ENCODE data around the gene EPB41L3.

EPB41L3 gene

DNA sequence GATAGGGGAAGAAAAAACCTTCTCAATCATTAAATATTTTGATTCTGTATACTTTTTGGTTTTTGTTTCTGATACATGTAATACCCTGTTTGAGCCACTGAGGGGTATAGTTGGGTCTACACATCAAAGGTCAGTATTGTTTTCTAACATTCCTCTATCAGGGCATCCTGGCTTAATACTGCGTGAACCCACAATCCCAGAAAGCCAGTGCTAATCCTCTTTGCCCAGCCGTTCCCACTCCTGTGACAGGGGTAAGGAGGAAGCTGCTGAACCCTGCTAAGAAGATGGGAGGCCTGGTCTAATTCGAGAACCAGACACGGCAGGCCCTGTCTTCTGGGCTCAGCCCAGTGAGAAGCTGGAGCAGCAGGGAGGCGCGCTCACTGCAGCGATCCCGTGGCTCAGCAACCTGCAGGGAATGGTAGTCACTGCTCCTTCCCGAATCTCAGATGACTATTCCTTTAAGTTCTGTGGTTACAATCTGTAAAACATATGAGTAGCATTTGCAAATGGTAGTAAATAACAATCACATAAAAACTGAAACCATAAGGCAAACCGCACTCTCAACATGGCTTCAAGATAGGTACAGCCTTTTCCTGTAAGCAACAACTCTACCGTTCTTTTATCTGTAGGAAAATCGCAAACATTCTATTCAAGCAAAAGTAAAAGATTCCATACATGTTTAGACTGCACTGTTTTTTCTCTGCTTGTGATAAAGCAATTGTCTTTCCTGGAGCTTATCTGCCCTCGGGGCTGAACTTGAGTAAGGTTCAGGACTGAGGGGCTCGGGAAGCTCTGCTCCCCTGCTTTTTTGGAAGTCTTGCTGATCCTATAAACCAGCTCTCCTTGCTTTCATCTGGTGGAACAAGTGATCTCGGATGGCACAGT is 87.0 kb downstream of the EPB41L3 start:
- FAIRE-seq (no peak), DNase-seq (ENCODE audit: low spot score) (peak; percentile 13)

DNA sequence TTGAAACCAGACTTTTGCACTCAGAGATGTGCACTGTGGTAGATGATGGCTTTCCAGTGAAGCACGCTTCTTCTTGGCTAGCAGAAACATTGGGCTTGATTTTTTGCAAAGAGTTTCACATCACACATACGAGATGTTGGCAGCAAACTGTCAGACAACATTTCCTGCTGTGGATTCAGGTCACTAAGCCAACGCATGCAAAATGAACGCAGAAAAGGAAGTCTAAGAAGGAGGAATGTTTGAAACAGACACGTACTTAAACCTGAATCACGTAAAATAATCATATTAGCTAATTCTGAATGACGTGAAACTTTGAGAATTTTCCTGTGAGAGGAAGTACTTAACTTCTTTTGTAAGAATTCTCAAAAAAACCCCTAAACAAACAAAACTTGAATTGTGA is 88.1 kb downstream of the EPB41L3 start:
- DNase-seq (ENCODE audit: low spot score) = no peak
- FAIRE-seq = no peak

DNA sequence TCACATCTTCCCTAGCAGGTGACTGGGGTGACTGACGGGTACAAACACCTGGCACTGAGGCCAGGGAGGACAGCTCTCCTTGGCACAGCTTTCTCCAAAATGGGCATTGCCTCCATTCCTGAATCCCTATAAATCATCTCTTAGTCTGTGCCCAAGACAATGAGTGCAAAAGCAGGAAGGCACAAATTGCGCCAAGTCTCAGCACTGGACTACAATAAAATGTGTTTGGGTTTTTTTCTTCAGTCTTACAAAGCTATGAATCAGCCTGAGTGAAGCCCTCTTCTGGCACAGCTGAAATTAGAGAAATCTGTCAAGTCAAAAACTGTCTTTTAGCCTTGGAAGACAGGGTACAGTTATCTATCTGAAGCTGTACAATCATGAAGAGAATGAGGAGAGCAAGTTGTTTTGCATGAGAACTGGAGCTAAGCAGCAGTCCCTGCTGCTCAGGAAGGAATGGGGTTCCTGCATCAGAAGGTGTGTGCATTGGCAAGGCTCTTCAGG is 90.8 kb downstream of the EPB41L3 start:
- FAIRE-seq (no peak), DNase-seq (ENCODE audit: low spot score) (no peak)

DNA sequence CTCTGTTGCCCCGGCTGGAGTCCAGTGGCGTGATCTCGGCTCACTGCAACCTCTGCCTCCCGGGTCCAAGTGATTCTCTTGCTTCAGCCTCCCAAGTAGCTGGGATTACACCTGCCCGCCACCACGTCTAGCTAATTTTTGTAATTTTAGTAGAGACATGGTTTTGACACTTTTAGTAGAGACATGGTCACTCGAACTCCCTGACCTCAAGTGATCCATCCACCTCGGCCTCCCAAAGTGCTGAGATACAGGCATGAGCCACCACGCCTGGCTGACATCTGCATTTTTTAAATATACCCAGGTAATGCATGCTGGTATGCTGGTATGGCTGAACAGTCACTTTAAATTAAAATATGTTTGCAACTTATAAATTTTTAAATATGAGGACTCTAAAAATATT is 91.9 kb downstream of the EPB41L3 start:
- DNase-seq (ENCODE audit: low spot score) = no peak
- FAIRE-seq = no peak

DNA sequence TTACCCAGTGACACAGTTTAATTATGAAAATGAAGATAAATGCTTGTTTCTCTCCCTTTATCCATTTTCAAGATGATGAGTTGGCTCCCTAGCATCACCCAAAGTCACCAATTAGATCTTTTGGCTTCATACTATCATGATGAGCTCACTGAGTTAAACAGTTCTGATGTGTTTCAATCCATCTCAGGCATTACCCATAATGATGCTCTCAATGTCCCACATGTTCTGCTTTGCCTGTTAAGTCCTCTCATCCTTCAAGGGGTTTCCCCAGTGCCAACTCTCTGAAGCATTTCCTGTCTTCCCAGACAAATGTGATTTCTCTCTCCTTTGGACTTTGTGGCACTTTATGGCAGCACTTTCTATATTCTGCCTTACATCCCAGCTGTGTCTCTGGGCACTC is 92.6 kb downstream of the EPB41L3 start:
- DNase-seq (ENCODE audit: low spot score) = peak; percentile 7
- no peak for FAIRE-seq

DNA sequence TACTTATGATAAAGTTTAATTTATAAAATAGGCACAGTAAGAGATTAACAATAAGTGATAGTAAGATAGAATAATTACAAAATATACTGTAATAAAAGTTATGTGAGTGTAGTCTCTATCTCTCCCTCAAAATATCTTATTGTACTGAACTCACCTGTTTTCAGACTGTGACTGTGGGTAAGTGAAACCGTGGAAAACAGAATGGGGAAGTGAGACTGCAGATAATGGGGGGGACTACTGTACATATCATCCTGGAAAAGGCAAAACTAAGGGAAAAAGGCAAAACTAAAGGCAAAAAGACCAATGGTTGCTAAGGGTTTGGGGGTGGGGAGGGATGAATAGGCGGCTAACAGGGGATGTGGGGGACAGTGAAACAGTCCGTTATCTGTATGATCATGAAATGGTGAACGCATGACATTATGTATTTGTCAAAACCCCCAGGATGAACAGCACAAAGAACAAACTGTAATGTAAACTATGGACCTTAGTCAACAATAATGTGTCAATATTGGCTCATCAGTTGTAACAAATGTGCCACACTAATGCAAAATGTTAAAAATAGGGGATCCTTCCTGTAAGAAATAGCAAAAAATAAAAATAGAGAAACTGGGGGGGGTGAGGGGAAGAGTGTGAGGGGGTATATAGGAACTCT is 93.8 kb downstream of the EPB41L3 start:
- FAIRE-seq (no peak), DNase-seq (ENCODE audit: low spot score) (no peak)

DNA sequence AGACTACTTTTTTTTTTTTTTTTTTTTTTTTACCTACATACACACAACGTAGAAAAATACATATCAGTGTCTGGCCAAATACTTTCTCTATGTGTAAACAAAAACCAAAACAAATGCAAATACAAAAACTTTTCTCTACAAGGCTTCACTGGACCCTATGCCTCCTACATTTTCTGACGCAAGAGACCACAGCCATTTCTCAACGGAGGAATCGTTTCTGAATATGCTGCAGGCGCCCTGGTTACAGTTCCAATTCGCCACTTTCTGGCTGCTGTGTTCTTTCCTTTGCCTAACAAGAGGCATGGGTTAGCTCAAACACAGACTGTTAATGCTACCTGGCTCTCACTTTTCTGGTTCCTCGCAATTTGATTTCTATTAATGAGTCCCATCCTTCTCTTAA is 96.4 kb downstream of the EPB41L3 start:
- FAIRE-seq = no peak
- DNase-seq (ENCODE audit: low spot score) = no peak

DNA sequence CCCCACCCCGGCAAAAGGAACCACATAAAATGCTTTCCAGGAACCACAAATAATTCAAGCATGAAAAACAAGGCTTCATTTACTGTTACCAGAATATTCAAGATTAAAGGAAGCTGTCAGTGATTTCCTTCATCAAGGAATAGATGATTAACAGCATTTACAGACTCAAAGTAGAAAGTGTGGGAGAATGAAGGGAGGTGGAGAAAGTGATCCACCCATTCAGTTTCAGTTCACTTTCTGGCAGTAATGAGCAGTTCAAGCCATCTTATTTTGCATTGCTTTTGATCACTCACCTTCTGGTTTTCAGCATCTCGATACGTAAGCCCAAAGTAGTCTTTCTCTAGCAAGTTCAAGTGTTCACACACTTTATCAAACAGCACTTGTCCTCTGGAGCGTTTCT is 99.0 kb downstream of the EPB41L3 start:
- FAIRE-seq (no peak), DNase-seq (ENCODE audit: low spot score) (no peak)

DNA sequence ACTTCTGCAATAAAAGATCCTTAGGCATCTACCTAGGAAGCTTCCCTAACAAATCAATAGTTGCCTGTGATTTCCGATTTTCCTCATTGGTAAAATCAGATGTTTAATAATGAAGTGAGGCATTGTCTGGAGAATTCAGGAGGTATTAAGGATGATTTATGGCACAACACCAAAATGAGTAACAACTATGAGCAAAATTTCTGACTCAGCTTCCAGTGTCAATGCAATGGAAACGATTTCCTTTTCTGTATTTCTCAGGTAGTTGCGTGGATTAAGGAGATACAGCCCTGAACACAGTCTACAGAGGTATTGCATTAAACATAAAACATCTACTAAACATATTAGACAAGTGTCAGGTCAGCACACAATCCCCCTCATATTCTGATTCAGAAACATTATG is 99.5 kb downstream of the EPB41L3 start:
- peak; percentile 6 for DNase-seq (ENCODE audit: low spot score)
- FAIRE-seq = no peak

DNA sequence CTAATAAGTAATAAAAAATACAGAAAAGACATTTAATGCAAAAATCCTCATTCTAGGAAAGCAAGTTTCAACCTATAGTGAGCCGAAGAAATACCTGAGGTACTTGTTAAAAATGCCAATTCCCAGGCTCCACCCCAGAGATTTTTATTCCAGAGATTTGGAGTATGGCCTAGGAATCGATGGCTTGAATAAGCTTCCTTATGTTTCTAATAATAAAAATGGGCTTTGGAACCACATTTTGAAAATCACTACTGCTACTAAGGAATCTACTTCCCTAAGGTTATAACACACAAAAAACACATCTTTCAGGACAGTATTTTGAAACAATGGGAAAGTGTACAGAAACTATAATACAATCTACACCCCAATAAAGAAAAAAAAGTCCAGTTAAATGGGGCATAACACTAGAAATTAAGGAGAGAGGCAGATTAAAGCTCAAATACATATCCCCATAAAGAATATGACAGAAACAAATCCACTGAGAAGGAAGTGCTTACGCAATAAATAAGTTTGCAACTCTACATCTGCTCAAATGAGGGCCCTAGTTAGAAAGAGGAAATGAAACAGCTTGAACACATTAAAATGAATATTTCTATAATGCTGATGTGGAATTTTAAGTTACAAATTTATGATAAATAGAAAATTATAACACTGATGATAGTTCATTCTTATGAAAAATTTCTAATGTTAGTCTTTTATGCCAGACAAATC is 103.7 kb downstream of the EPB41L3 start:
- DNase-seq (ENCODE audit: low spot score) (no peak), FAIRE-seq (no peak)

DNA sequence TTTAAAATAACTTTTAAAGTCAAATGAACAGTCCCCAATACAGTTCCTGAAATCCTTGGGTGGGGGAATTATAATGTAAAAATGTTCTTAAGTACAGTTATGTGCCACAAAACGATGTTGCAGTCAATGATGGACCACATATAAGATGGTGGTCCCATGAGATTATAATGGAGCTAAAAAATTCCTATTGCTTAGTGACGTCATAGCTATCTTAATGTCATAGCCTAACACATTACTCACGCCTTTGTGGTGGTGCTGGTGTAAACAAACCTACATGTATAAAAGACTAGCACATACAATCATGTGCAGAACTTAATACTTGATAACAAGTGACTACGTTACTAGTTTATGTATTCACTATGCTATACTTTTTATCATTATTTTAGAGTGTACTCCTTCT is 109.4 kb downstream of the EPB41L3 start:
- FAIRE-seq (no peak), DNase-seq (ENCODE audit: low spot score) (no peak)

DNA sequence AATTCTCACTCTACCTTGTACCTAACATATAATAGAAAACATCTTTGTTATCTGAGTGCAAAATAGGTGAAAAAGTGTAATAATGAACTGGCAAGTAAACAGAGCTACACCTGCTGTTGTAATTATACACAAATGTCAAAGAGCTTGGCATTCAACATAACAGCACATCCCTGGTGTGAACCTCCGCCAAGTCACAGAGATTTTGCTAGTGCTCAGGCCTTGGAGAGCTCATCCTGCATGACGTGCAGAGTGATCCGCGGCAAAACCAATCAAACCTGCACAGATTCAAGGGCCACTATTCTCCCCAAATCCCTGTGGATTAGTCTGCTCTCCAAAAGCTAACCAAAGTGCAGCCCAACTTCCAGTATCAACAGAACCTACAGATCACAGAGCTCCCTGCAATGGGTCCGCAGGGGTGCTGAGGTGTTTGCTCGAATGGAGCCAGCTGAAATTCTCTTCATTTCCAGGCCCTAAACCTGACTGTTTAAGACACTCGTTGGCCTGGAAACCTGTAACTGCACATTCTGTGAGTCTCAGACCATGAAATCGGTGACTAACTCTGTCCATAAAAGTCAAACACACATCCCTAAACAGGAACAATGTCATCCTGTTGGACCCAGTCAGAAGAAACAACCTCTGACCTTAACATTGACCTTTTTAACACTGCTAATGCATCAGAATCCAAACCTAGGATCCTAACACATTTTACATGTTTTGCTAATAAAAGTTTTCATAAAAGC is 111.8 kb downstream of the EPB41L3 start:
- DNase-seq (ENCODE audit: low spot score) = no peak
- no peak for FAIRE-seq

DNA sequence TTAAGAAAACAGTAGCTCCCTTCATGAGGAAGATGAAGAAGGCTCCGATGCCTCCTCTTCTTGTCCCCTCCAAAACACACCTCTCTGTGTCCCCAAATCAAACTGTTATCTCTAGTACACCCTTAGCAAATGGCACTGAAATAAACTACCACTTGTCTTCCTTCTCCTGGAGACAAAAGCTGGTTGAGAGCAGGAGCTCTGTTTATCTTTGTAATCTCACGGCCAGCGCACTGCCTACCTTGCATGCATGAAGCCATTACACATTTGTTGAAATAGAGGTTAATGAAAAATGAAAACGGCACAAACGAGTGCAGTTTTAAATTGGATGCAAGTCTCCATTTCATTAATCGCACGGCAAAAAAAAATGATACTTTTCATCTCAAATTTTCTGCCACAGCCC is 113.7 kb downstream of the EPB41L3 start:
- no peak for DNase-seq (ENCODE audit: low spot score)
- FAIRE-seq = no peak

DNA sequence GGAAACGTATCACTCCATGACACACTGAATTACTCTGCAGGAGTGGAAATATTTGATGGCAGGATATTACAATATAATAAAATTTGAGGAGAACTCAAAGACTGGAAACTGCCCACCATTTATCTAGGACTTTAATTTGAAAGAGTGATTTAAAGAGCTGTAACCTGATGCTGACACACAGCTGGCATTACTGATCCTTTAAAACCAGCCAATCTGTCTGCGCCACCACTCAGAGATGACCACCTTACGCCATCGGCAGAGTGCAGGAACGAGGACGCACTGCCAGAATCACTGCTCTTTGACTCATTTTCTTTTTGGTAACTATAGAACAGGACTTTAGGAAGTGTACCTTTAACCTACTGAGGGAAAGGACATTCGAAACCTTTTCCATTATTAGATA is 114.1 kb downstream of the EPB41L3 start:
- no peak for DNase-seq (ENCODE audit: low spot score)
- FAIRE-seq = no peak

DNA sequence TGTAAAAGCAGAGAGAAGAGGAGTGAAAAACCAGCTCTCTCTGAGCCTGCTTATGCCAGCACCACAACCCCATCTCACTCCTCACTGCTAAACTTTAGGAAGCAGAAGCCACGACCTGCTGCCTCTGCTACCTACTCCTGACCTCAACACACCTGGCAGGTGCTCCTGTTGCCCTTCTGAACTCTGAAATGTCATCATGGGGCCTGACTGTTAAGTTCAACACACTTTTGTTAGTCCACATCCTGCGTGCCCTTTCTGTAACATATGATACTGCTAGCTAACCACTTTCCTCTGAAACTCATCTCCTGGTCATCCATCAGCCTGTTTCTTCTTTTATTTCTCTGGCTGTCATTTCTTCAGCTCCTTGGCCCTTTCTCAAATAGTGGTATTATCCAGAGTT is 118.1 kb downstream of the EPB41L3 start:
- no peak for DNase-seq (ENCODE audit: low spot score)
- FAIRE-seq = no peak

DNA sequence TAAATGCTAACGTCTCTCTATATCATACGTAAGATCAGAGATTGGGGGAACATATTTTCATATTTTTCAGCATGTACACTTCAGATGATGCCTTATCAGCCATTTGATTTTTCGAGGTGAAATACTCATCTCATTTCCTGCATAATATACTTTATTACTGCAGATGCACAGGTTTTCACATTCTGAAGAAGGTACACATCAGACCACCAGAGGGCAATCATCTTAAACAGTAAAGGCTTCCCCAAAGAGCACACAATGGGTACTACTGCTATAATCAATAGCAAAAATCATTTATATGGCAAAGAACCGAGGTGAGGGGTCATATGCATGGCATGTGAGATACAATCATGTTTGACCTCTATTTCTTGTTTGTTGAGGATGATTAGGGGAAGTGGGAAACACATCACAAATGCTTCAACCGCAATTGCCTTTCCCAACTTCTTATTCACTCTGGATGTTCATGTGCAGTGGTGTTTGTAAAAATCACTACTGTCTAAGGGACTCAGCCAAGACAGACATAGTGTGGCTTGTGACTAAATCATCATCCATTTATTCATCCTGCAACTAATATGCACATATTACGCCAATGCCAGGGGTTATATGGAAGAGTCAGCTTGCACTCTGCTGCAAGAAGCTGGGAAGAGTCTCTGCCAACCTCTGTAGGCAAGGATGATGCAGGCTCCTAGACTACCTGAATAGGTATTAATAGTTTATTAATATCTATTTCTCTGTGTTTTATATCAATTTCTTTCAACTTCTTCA is 118.7 kb downstream of the EPB41L3 start:
- FAIRE-seq (no peak), DNase-seq (ENCODE audit: low spot score) (peak; percentile 16)

DNA sequence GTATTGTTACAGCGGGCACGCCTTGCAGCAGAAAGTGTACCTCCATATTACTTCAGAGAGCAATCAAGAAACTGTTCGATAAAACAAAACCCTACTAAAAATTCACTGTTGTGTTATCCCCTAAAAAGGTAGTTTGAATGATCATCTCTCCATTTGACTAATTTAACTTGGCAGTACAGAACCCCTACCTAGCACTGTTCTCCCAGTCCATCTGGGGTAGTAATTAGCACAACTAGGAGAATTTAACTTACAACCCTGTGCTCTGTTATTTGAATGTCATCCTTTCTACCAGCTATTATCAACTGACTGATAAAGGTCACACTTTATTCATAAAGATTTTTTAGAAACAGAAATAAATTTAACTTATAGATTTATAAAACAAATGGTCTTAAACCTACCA is 121.2 kb downstream of the EPB41L3 start:
- no peak for FAIRE-seq

DNA sequence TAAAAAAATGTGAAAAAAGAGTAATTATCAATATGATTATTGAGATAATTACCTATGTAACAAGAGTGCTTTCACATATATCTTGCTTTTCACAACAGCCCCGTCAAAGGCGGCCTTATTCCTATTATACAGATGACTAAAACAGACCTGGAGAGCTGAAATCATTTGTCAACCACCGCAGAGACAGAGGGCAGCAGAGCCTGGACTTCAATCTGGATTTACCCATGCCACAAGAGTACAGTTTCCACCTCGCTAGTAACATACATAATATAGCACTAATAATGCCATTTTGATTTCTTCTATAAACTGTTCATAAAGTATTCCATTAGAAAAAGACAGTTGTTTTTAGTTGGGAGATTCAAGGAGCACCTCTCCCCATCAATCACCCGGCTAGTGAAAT is 121.8 kb downstream of the EPB41L3 start:
- DNase-seq (ENCODE audit: low spot score) = no peak
- no peak for FAIRE-seq

More for the DNA sequence above, 121.2 kb downstream of the EPB41L3 start:
- DNase-seq (ENCODE audit: low spot score) = no peak

DNA sequence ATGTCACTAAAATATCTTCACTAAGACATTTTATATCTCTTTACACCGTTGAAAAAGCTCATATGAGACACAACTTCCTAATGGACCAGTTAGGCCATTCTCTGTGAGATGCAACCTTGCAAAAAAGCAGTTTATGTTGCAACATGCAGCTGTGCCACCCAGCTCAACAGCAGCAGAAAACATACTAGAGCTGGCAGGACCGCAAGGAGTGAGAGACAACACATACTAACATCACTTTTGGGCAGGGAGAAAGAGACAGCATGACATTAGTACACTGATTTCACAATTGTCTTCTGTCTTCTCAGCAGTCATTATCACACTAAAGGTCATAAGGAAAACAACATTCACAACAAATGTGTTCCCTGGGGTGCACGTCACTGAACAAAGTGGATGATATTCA is 122.9 kb downstream of the EPB41L3 start:
- DNase-seq (ENCODE audit: low spot score) = no peak
- FAIRE-seq = no peak

DNA sequence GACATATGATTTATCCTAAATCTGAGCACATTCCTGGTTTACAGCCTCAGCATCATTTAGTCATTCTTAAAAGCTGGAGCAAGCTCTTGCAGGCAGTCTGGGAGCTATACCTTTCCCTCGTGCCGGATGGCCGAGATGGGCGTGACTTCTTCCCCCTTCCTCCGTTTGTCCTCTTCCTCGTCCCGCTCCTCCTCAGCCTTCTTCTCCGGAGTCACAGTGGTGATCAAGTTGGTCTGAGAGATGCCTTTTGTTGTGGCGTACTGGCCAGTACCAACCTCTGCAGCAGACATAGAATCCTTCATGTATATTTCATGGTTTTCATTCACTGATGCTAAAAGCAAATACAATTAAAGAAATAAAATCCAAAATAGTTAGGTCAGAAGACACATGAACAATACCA is 124.2 kb downstream of the EPB41L3 start:
- FAIRE-seq = no peak
- DNase-seq (ENCODE audit: low spot score) = no peak

DNA sequence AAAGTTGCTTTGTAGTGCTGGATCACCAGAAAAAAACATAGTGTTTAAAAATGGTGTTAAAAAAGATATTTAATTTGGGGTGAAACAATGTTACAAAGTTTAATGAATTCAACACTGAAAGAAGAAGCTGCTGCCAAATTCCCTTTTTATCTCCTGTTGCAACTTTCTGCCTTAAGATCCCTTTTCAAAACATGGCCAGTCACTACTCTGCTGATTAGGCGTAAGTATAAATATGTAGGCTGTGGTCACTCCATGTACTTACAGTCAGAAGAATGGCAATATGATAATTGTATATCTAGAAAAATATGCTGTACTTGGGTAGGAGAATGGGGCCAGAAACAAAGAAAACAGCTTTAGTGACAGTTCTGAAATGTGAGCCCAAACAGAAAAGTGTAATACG is 124.8 kb downstream of the EPB41L3 start:
- DNase-seq (ENCODE audit: low spot score) (no peak), FAIRE-seq (no peak)
